Endothelial cell of umbilical vein (primary cell): ENCODE results near the gene CABCOCO1.

Experiments used
- CTCF ChIP-seq, 2 donors: IDR thresholded peaks; 1 replicate in 1 of 2; 2 replicates in 1 of 2; pipeline ENCODE4 v1.5.1; 2011; ENCODE audit warnings: low read length in 2 of 2, mild to moderate bottlenecking in 2 of 2, moderate library complexity in 2 of 2, control low read depth in 1 of 2, inconsistent platforms in 1 of 2, low read depth in 1 of 2; ENCODE audit not compliant: insufficient read depth in 1 of 2; ENCODE audit errors: extremely low read depth in 1 of 2
- TF ChIP-seq, protein P1 (sequence below): IDR thresholded peaks from 2 replicates; pipeline ENCODE4 v1.6.1; 2011; ENCODE audit not compliant: insufficient read depth, insufficient read length

DNA sequence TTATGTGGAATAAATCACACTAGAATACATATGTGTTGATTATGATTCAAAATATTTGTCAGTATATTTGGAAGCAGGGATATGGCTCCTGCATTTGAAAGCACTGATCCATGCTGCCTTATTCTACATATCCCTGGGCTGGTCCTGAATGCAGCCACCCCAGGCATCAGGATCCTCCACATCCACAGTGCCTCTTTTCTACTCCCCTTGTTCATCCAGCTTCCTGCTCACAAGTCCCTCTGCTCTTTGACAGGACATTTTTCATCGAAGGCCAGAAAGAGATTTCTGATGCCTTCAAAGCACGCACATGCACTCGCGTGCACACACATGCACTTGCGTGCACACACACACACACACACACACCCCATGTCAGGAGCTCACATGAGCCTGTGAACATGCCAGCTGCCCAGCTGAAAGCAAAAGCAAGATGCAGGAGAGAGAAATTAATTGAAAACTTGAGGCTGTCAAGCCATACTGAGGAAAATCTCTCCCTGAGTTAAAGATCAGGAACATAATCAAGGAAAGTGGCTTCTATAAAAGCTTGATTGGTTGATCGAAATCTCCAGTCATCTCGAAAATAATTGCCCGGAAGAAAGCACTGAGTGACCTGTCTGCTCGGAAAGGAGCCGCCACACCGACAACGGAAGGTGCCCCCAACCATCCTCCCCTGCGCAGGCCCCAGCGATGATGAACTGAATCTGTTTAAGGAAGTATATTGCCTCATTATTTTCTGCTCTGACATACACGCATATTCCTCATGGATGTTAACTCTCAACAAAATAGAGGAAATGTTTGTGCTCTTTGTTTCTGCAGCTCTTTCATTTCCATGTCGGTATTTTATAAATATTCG is 134.8 kb downstream of the CABCOCO1 start:
- no peak for TF ChIP-seq CTCF (IDR thresholded peaks at IDR 0.05; ENCODE audit: extremely low read depth in 1 of 2, insufficient read depth in 1 of 2, low read depth in 1 of 2, low read length in 2 of 2)
- TF ChIP-seq, protein P1, sequence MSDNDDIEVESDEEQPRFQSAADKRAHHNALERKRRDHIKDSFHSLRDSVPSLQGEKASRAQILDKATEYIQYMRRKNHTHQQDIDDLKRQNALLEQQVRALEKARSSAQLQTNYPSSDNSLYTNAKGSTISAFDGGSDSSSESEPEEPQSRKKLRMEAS = no peak
